HG03565 (cell line): ENCODE measurements around the gene WDR7.
A peak's percentile ranks its signal among the peaks of the same experiment; 100 is the strongest.
"Not testable (repeated sequence)": the region's sequence is repeated elsewhere in the genome, so short reads cannot be mapped to it uniquely, and the experiment has no call there.

Experiments
- ATAC-seq: cut with Tn5 transposase; IDR thresholded peaks from one replicate; pipeline ENCODE4 v1.9.1; 2021; ENCODE audit warnings: mild to moderate bottlenecking, moderate library complexity; ENCODE audit not compliant: unreplicated experiment

The WDR7 gene

GRCh38 chr18:56652802-56653201, 1.6 kb downstream of the WDR7 start:
- ATAC-seq = no peak

GRCh38 chr18:56654280-56654679, 3.1 kb downstream of the WDR7 start:
- ATAC-seq = not testable (repeated sequence)

- ATAC-seq = no peak
Observed at GRCh38 chr18:56658261-56658660, 7.1 kb downstream of the WDR7 start.

- ATAC-seq = no peak
Observed at GRCh38 chr18:56659111-56659510, 8.0 kb downstream of the WDR7 start.

GRCh38 chr18:56660655-56661054, 9.5 kb downstream of the WDR7 start:
- no peak for ATAC-seq

GRCh38 chr18:56661360-56662062, 10.4 kb downstream of the WDR7 start:
- no peak for ATAC-seq

- no peak for ATAC-seq
Observed at GRCh38 chr18:56662063-56662408, 10.9 kb downstream of the WDR7 start.

- ATAC-seq = no peak
Observed at GRCh38 chr18:56662502-56662901, 11.3 kb downstream of the WDR7 start.

GRCh38 chr18:56662902-56663301, 11.7 kb downstream of the WDR7 start:
- no peak for ATAC-seq

GRCh38 chr18:56672391-56672790, 21.2 kb downstream of the WDR7 start:
- no peak for ATAC-seq

- no peak for ATAC-seq
Observed at GRCh38 chr18:56672981-56673380, 21.8 kb downstream of the WDR7 start.

- ATAC-seq = no peak
Observed at GRCh38 chr18:56676639-56677038, 25.5 kb downstream of the WDR7 start.

- ATAC-seq = no peak
Observed at GRCh38 chr18:56678836-56679565, 27.8 kb downstream of the WDR7 start.

GRCh38 chr18:56684277-56684676, 33.1 kb downstream of the WDR7 start:
- no peak for ATAC-seq

GRCh38 chr18:56691530-56691929, 40.4 kb downstream of the WDR7 start:
- ATAC-seq = no peak

- ATAC-seq = no peak
Observed at GRCh38 chr18:56696966-56697365, 45.8 kb downstream of the WDR7 start.

- no peak for ATAC-seq
Observed at GRCh38 chr18:56702946-56703345, 51.8 kb downstream of the WDR7 start.

- ATAC-seq = peak; percentile 99
Observed at GRCh38 chr18:56709463-56709862, 58.3 kb downstream of the WDR7 start.

GRCh38 chr18:56711708-56712445, 60.7 kb downstream of the WDR7 start:
- no peak for ATAC-seq

- no peak for ATAC-seq
Observed at GRCh38 chr18:56712761-56713160, 61.6 kb downstream of the WDR7 start.

- ATAC-seq = no peak
Observed at GRCh38 chr18:56715121-56715520, 64.0 kb downstream of the WDR7 start.

- no peak for ATAC-seq
Observed at GRCh38 chr18:56716692-56717146, 65.6 kb downstream of the WDR7 start.
